ENCODE data around the gene SLC22A17. TPM values are rescaled to one million over a fixed set of nuclear protein-coding genes. Genes with fewer than 3 reads are reported as not detected.

SLC22A17 gene
- total and polyA plus RNA-seq, 2 of the 13 experiments (the other 11 are each of a cell fraction or from before 2014, with no cell fraction given): 0.95 to 1.1 TPM

- TF ChIP-seq ZBTB38 (CRISPR knock-in tag; IDR thresholded peaks at IDR 0.05): peak; percentile 60
- peak; percentile 99 for TF ChIP-seq ZNF678 (CRISPR knock-in tag; IDR thresholded peaks at IDR 0.05)
- TF ChIP-seq YY1 (IDR thresholded peaks at IDR 0.05; ENCODE audit: insufficient read depth, insufficient replicate concordance, low read depth, low read length): no peak
- TF ChIP-seq SKI (IDR thresholded peaks at IDR 0.05; ENCODE audit: partially characterized antibody): no peak
- no peak for TF ChIP-seq POLR2G (IDR thresholded peaks at IDR 0.05; ENCODE audit: low read depth, low read length)
- TF ChIP-seq ETV5 (CRISPR knock-in tag; IDR thresholded peaks at IDR 0.05; ENCODE audit: borderline replicate concordance): peak; percentile 69; the same call in 1 of the 2 replicates
- peak; percentile 99; the same call in 1 of the 2 replicates for TF ChIP-seq ZNF224 (CRISPR knock-in tag; IDR thresholded peaks at IDR 0.05)
- TF ChIP-seq ZUFSP (CRISPR knock-in tag; IDR thresholded peaks at IDR 0.05; ENCODE audit: borderline replicate concordance): no peak
- 0 out of 2 replicates have a peak, but pooled peaks have one; percentile 22 for TF ChIP-seq KAT7 (CRISPR knock-in tag; IDR thresholded peaks at IDR 0.05; ENCODE audit: borderline replicate concordance)
- peak; percentile 92; the same call in 1 of the 2 replicates for TF ChIP-seq WIZ (CRISPR knock-in tag; IDR thresholded peaks at IDR 0.05)
- TF ChIP-seq ZNF18 (CRISPR knock-in tag; IDR thresholded peaks at IDR 0.05; ENCODE audit: insufficient replicate concordance): peak; percentile 94
- peak; percentile 47; the same call in 1 of the 2 replicates for TF ChIP-seq ZNF652 (CRISPR knock-in tag; IDR thresholded peaks at IDR 0.05; ENCODE audit: borderline replicate concordance, low read depth)
- TF ChIP-seq ZSCAN12 (CRISPR knock-in tag; IDR thresholded peaks at IDR 0.05): peak; percentile 98
- TF ChIP-seq ESRRA (CRISPR knock-in tag; IDR thresholded peaks at IDR 0.05; ENCODE audit: low read depth): peak; percentile 65; the same call in 1 of the 2 replicates
- no peak; the same call in 1 of the 2 replicates for TF ChIP-seq RELA (CRISPR knock-in tag; IDR thresholded peaks at IDR 0.05)
- peak; percentile 88 for TF ChIP-seq JARID2 (CRISPR knock-in tag; IDR thresholded peaks at IDR 0.05; ENCODE audit: insufficient replicate concordance)
- TF ChIP-seq JUN (CRISPR knock-in tag; IDR thresholded peaks at IDR 0.05): no peak
- TF ChIP-seq ZNF276 (CRISPR knock-in tag; IDR thresholded peaks at IDR 0.05; ENCODE audit: low read depth): peak; percentile 83; the same call in 1 of the 2 replicates
- TF ChIP-seq KLF9 (CRISPR knock-in tag; IDR thresholded peaks at IDR 0.05; ENCODE audit: low read depth): no peak
- TF ChIP-seq FOXC1 (CRISPR knock-in tag; IDR thresholded peaks at IDR 0.05; ENCODE audit: borderline replicate concordance): no peak
- no peak for TF ChIP-seq NFRKB (IDR thresholded peaks at IDR 0.05)
- TF ChIP-seq ZNF460 (CRISPR knock-in tag; IDR thresholded peaks at IDR 0.05; ENCODE audit: borderline replicate concordance): no peak
- peak in 1 of 2 experiments; percentile 2; a peak in 1 of 4 replicates for TF ChIP-seq EP300 (IDR thresholded peaks at IDR 0.05; ENCODE audit: low read depth in 2 of 2, low read length in 2 of 2)
- TF ChIP-seq EP300 (CRISPR knock-in tag; IDR thresholded peaks at IDR 0.05; ENCODE audit: borderline replicate concordance): no peak; the same call in none of the 2 replicates
- peak; percentile 63; the same call in 1 of the 2 replicates for TF ChIP-seq ZKSCAN8 (CRISPR knock-in tag; IDR thresholded peaks at IDR 0.05; ENCODE audit: borderline replicate concordance)
- no peak for TF ChIP-seq ZKSCAN1 (IDR thresholded peaks at IDR 0.05; ENCODE audit: low read length)
- TF ChIP-seq KDM6A (CRISPR knock-in tag; IDR thresholded peaks at IDR 0.05; ENCODE audit: low read depth): no peak; the same call in 1 of the 2 replicates
Measured at GRCh38 chr14:23301969-23302289, 50.8 kb downstream of the SLC22A17 start (continued).
